HG03432 (cell line): ENCODE data around the gene MBOAT1.
A peak's percentile ranks its signal among the peaks of the same experiment; 100 is the strongest.

ENCODE experiments used
- ATAC-seq: cut with Tn5 transposase; IDR thresholded peaks from one replicate; pipeline ENCODE4 v1.9.1; 2021; ENCODE audit warnings: mild to moderate bottlenecking, moderate library complexity; ENCODE audit not compliant: unreplicated experiment

The MBOAT1 gene

DNA sequence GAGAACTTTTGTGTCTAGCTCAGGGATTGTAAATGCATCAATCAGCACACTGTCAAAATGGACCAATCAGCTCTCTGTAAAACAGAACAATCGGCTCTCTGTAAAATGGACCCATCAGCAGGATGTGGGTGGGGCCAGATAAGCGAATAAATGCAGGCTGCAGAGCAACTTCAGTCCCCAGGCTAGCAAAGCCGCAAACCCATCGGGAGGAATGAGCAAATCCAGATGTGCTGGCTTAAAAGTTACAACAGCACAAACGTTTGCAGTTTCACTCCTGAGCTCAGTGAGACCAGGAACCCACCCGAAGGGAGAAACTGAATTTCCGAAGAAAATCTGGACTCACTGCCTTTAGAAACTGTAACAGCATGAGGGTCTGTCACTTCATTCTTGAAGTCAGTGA, 21.9 kb upstream of the MBOAT1 start:
- no peak for ATAC-seq

DNA sequence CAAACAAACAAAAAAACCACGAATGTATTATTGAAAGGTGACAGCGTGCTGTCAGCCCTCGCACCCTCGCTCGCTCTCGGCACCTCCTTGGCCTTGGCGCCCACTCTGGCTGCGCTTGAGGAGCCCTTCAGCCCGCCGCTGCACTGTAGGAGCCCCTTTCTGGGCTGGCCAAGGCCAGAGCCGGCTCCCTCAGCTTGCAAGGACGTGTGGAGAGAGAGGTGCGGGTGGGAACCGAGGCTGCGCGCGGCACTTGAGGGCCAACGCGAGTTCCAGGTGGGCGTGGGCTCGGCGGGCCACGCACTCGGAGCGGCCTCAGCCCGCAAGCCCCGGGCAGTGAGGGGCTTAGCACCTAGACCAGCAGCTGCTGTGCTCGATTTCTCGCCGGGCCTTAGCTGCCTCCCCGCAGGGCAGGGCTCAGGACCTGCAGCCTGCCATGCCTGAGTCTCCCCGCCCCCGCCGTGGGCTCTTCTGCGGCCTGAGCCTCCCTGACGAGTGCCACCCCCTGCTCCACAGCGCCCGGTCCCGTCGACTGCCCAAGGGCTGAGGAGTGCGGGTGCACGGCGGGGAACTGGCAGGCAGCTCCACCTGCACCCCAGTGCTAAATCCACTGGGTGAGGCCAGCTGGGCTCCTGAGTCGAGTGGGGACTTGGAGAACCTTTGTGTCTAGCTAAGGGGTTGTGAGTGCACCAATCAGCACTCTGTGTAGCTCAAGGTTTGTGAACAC, 20.9 kb upstream of the MBOAT1 start:
- ATAC-seq, result no peak

DNA sequence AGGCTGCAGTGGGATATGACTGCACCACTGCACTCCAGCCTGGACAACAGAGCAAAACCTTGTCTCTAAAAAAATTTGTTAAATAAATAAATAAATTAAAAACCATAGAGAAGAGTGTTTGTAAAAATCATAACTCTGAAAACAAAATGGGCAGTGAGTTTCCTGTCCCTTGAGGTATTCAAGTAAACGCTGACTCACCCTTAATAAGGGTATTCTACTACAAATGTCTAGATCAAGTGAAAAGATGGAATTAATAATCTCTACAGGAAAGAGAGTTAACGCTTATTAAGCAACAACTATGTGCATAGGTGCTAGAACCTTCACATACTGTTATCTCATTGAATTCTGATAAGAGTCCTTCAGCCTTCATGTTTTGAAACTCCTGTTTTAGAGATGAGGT, 19.9 kb upstream of the MBOAT1 start:
- no peak for ATAC-seq

DNA sequence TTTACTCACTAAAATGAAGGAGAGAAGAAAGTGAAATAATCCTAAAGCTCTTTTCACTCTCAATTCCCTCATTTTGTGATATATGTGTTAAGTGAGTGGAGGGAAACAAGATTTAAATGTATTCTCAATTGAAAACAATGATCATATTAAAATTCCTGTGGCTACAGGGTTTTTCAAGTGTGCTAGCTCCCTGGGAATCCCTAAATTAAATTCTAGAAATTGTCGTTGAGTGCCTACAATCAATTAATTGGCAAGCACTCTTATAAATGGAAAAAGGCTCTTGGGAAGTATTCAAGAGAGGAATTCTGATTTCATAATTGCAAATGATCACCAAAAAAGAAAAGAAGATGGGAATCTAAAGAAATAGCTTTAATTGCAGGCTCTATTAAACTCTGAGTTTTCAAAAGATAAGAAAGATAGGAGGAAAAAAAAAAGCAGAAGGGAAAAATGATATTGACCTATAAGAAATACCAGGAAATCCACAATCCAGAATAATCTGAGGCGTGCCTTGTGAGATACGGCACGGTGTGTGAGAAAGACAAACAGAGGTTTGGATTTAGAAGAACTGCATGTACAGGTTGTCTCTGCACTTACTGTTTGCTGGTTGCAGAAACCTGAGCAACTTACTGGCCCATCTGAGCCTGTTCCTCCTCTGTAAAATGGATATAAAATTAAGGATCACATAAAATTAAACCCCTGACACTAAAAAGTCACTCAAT, 18.3 kb upstream of the MBOAT1 start:
- no peak for ATAC-seq

DNA sequence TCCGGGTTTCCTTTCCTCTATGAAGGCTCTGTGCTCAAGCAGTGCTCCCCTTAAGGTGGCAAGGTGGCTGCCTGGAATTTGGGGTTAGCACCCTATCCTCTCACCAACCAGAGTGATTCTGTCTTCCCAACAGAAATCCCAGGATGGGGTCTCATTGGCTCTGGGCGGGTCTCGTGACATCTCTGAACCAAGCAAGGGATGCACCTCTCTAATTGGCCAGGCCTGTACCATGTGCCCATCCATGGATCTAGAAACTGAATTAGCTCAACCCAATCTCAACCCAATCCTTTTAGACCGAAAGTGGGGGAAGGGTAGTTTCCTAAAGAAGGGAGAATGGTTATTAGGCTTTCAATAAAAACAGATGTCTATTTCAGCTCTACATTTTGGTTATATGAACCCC, 17.6 kb upstream of the MBOAT1 start:
- ATAC-seq, result no peak

DNA sequence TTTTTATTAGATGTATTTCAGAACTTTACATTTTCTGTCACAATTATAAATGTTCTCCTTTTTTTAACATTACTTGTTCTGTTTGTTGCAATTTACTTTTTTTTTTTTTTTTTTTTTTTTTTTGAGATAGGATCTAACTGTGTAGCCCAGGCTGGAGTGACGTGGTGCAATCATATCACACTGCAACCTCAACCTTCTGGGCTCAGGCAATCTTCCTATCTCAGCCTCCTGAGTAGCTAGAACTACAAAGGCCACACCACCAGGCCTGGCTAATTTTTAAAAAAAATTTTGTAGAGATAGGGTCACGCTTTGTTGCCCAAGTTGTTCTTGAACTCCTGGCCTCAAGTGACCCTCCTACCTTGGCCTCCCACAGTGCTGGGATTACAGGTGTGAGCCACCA, 15.1 kb upstream of the MBOAT1 start:
- ATAC-seq, result no peak

DNA sequence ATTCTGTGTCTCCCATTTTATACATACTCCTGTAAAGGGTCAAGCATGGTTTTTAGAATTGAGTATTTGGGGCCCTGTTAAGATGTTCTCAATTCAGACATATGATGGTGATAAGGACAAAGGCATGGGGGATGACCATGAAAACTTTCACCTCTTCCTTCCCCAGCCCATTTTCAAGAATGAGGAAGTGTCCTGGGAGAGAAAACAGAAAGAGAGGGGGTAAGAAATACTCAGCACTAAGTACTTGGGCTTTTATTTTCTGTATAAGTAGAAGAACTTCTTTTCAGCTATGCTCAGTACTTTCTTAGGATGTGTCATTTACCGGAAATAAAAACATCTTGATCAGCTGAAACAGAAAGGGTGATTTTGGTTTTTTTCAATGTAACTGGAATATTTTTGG, 10.9 kb upstream of the MBOAT1 start:
- no peak for ATAC-seq

DNA sequence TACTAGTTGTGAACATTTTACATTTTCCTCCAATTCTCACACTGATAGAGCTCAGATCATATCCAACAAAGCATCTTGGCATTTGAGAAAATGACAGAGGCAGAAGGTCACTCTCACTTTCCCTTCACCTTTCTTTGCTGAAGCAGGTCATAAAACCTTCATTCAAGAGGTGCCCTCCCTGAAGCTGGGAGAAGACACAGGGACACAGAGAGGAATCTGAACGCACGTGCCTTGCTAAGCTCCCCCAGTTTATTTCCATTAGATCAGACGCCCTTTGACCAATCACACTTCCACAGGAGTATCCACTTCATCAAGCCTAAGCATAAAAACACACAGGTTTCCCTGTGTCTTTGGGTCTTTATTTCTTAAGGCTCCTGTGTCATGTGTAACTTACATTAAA, 9.2 kb upstream of the MBOAT1 start:
- ATAC-seq, result no peak

DNA sequence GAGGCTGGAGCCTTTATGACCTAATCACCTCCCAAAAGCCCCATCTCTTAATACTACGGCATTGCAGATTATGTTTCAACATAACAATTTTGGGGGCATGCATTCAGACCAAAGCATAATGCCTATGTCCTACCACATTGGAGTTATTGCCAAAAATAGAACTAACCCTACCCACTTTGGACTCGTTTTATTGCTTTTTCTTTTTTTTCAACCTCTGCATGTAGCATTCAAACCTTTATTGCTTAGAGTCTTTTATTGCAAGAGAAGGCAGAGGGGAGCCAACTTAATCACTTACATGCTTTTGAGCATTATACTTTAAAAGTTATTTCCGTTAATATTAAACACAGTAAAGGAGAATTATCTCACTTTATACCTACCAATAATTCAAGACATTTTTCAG, 8.1 kb upstream of the MBOAT1 start:
- no peak for ATAC-seq

DNA sequence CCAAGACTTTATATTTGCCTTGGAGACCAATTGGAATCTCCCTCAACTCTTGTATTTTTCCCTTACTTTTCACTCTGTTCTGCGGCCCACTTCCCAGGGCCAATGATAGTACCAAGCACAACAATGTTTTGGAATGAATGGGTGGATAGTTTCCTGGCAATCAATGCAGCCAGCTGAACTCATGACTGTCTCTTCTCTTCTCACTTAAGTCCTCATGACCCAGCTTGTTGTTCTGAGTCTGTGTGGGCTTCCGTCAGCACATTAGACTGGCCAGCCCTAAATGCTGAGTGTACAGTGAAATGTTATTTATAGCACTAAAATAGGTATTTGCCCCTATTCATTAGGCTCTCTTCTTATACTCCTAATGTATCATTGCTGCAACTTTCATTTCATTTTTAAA, 5.6 kb upstream of the MBOAT1 start:
- ATAC-seq, result no peak

DNA sequence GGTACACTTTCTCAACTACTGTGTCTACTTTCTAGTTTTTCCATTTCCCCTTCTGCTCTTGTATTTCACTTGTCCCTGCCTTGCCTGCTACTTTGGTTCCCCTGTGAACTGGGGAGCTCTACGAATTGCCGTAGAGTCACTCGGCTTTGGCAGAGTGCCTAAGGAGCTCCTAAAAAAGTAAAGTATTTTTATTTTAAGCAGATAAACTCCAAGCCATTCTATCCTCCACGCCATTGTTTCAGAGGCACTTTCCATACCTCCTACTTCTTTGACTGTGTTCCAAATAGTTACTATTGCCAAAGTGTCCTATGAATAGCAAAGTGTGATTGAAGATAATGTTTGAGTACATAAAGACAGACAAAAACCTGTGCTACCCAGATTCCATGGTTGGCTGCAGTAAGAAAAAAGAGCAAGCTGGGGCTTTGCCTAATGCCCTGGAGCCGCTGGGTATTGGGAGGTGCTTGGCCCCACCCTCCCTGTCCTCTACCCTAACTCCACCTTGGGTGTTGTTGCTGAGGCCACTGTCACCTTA, 5.1 kb upstream of the MBOAT1 start:
- ATAC-seq, result no peak

DNA sequence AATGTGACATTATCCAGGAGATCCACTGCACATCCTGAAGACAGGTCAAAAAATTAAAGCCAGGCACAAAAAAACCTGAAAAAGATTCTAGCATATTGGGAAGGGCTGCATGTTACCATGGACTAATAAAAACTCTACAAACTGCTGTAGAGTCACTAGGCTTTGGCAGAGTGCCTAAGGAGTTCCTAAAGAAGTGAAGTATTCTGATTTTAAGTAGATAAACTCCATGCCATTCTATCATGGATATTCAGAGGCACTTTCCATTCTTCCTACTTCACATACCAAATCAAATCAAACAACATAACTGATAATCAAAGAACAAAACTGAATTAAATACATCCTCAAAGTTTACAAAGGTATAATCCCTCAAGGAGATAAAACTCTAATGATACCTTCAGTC, 3.0 kb upstream of the MBOAT1 start:
- ATAC-seq, result no peak

DNA sequence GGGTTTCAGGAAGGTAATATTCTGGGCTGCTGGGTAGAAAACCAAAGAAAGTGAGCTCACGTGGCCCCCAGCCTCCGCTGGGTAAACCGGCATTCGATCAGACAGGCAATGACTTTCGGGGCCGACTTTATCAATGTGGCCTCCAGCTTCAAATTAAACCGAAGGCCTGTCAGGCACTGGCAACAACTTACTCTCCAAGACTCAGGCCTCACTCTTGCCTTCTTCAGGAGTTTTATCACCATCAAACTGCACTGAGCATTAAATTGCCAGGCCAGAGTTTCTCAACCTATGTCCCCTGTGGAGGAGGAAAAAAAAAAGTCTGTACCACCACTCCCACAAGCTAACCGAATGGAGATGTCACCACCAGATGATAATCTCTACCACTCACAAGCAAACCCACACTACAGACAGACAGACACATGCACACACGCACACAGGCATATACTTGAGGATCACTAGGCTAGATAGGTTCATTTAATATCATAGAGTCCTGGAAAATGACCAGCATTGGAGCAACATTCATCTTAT, 1.1 kb upstream of the MBOAT1 start:
- no peak for ATAC-seq

DNA sequence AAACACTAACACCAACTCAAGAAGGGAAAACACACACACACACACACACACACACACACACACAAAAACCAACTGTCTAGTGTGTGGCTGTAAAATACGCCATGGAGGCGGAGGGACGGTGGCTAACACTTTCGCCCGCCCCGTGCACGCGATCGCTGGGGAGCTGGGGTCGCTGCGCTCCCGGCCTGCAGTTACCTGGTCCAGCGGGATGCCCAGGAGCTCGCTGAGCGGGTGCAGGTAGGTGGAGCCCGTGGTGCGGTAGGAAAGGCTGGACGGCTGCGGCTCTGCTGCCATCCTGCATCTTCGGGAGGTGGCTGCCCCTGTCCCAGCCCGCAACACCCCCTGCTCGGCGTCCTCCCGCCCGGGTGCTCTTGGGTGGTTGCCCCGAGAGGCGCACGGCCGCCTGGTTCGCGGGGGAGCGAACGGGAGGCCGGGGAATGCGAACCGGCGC, 303 bp downstream of the MBOAT1 start:
- ATAC-seq, result peak; percentile 32

DNA sequence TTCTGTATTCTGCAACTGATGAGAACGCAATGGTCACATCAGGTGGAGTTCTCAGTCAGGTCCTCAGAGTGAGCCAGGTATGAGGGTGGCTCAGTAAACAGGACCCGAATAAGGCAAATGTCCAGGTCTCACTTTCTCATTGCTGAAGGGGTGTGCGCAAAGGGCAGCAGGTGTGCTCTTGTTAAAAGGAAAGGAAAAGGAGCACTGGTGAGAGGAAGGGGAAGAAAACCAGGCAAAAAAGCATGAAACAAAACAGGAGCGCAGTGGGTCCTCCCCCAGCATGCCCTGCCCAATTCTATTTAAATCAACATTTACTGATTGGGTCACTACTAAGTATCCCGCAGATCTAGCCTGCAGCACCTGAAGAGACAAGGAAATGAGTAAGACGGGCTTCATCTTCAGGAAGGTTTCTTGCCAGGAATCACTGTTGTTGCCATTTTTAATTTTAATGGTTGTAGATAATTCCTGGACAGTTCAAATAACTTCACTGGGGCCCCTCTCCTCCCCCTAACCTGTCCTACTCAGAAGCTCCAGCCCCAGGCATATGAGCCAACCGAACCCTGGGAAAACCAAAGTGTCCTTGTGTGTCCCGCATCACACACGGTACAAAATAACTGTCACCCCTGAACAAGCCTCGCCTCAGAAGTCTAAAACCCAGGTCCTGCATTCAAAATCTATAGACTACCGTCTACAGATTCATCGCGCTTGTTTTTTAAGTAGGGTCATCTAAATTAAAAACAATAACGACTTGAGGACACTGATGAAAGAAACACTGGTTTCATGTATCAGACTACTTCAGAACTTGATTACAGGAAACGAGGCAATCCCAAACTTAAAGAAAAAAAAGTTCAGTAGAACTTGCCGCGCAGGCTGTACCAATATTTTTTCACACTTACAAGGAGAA, 980 bp downstream of the MBOAT1 start:
- ATAC-seq, result peak; percentile 20

DNA sequence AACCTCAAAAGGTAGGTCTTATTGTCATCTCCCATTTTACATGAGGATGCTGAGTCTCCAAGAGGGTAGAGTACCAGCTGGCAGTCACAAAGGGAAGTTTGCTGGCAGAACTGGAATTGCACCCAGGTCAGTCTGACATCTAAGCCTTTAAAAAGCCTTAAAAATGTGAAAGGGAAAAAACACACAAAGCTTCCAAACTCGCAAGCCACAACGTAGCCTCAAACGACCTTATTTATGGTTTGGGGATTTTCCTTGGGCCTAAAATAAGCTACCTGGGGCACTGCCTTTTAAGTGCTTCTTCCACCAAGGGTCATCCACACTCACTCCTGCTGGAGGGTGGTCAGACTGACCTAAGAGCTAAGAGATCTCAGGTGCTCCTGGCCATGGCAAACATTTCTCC, 2.1 kb downstream of the MBOAT1 start:
- ATAC-seq, result no peak

DNA sequence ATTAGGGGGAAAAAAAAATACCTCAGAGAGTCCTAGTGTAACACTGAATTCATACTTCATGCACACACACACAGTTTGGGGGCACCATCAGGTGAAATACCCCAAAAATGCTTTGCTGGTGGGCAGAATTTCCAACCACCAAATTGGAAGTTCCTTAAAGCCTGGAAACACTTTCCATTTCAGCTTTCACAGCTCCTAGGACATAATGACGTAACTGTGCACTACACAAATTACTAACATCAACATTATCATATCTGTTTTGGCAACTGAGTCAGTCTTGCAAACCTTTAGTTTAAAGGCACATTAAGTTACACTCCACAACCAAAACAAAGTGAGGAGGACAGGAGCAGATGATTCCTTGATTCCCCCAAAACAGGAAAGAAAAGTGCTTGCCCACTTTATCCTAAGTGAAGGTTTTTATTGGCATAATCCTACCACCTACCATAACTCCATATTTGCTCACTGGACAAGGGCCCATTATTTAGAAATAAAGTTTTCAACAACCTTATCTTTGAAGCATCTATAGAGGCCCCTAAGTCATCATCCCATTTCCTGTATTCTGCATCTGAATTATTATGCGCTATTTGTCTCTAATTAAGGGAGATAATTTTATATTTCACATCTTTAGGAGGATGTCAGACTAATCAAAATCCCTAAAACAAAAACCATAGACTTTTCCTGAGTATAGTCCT, 3.4 kb downstream of the MBOAT1 start:
- ATAC-seq, result no peak

DNA sequence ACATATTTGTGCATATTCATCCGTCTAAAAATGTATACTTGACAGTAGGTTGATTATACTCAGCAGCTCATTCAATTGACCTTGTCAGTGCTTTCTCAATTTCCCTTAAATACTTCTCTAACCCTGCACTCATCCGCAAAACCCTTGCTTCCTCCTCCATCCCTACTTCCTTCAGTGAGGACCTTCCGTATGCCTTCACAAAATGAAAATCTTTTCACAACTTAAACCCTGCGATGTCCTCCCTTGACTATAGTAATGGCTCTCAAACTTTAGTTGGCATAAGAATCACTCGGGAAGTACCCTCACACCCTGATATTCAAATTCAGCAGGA, 5.2 kb downstream of the MBOAT1 start:
- no peak for ATAC-seq

DNA sequence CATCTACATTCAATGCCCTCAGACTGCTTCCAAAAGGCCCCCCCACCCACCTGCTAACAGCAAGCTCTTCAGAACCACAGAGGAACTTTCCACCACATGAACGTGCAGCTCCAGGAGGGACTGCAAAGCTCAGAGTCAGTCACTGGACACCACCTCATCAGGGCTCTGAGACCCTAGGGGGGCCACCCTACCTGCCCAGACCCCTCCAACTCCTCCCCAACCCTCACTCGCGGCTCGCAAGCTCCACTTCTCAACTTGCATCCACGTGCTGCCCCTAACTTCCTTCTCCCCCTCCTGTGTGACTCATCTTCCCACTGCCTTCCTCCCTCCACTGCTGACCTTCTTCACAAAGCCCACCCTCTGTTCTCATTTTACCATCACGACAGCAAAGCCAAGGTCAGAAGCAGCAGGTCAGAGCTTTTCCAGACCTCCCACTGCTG, 6.5 kb downstream of the MBOAT1 start:
- no peak for ATAC-seq

DNA sequence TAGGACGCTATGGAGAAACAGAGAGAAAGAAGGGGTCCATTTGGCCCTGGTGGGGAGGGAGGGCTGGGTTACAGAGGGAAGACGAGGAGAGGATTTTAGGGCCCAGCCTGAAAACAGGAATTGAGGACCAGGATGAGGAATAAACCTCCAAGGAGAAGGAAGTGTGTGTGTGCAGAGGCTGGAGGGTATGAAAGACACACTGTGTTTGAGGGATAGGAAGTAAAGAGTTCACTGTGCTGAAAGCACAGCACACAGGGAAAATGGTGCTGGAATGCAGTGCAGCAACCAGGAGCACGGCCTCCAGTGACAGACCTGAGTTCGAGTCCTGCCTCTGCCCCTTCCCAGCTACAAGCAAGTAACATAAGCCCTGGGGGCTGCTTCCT, 7.8 kb downstream of the MBOAT1 start:
- no peak for ATAC-seq
